ENCODE measurements around the gene CALML5. TPM values are rescaled to one million over a fixed set of nuclear protein-coding genes. Genes with fewer than 3 reads are reported as not detected.

Gene CALML5
- total RNA-seq, 1 donor from 2014 or later = not detected

- intact Hi-C loops (cut with micrococcal nuclease) = no loop called here
- no peak for DNase-seq
- no peaks in the 10 kb centered on the region for H3K27me3 ChIP-seq (ENCODE audit: low read depth)
- no peak overlapping the region for H3K27ac ChIP-seq (replicated peaks)
- no peaks in the 10 kb centered on the region for H3K36me3 ChIP-seq
- peaks cover 34% of the 10 kb centered on the region for H3K9me3 ChIP-seq (replicated peaks)
- H3K4me3 ChIP-seq = no peak overlapping the region
- TF ChIP-seq CTCF (IDR thresholded peaks at IDR 0.05; ENCODE audit: borderline replicate concordance) = no peak
- H3K4me1 ChIP-seq = peaks cover 5% of the 10 kb centered on the region
Observed at GRCh38 chr10:5540891-5541290, 41.5 kb upstream of the CALML5 start.

GRCh38 chr10:5540080-5540479 lies 40.7 kb upstream of the CALML5 start:
- Histone ChIP-seq H3K4me3 (no peak overlapping the region), H3K4me1 (no peaks in the 10 kb centered on the region), H3K36me3 (no peaks in the 10 kb centered on the region), H3K27me3 (ENCODE audit: low read depth) (no peaks in the 10 kb centered on the region), H3K9me3 (replicated peaks) (peaks cover 34% of the 10 kb centered on the region), H3K27ac (replicated peaks) (no peak overlapping the region)
- DNase-seq = no peak
- TF ChIP-seq CTCF (IDR thresholded peaks at IDR 0.05; ENCODE audit: borderline replicate concordance) = no peak
- intact Hi-C loops (cut with micrococcal nuclease) = no loop called here

- Histone ChIP-seq H3K9me3 (replicated peaks) (peaks cover 30% of the 10 kb centered on the region), H3K4me1 (peaks cover 10% of the 10 kb centered on the region), H3K27ac (replicated peaks) (no peak overlapping the region), H3K27me3 (ENCODE audit: low read depth) (no peaks in the 10 kb centered on the region), H3K36me3 (no peaks in the 10 kb centered on the region), H3K4me3 (no peak overlapping the region)
- DNase-seq = no peak
- intact Hi-C loops (cut with micrococcal nuclease) = no loop called here
- TF ChIP-seq CTCF (IDR thresholded peaks at IDR 0.05; ENCODE audit: borderline replicate concordance) = no peak
Observed at GRCh38 chr10:5538892-5539651, 39.7 kb upstream of the CALML5 start.

- TF ChIP-seq CTCF (IDR thresholded peaks at IDR 0.05; ENCODE audit: borderline replicate concordance) = no peak
- Histone ChIP-seq H3K36me3 (no peaks in the 10 kb centered on the region), H3K4me1 (peaks cover 11% of the 10 kb centered on the region), H3K9me3 (replicated peaks) (peaks cover 24% of the 10 kb centered on the region), H3K27ac (replicated peaks) (no peak overlapping the region), H3K27me3 (ENCODE audit: low read depth) (no peaks in the 10 kb centered on the region), H3K4me3 (no peak overlapping the region)
- DNase-seq = no peak
- intact Hi-C loops (cut with micrococcal nuclease) = no loop called here
Observed at GRCh38 chr10:5538446-5538845, 39.1 kb upstream of the CALML5 start.

GRCh38 chr10:5537684-5538083 lies 38.3 kb upstream of the CALML5 start:
- peaks cover 11% of the 10 kb centered on the region for H3K4me1 ChIP-seq
- DNase-seq = no peak
- peaks cover 17% of the 10 kb centered on the region for H3K9me3 ChIP-seq (replicated peaks)
- no peaks in the 10 kb centered on the region for H3K27me3 ChIP-seq (ENCODE audit: low read depth)
- H3K27ac ChIP-seq (replicated peaks) = no peak overlapping the region
- no peak for TF ChIP-seq CTCF (IDR thresholded peaks at IDR 0.05; ENCODE audit: borderline replicate concordance)
- H3K36me3 ChIP-seq = no peaks in the 10 kb centered on the region
- H3K4me3 ChIP-seq = no peak overlapping the region
- intact Hi-C loops (cut with micrococcal nuclease) = no loop called here

Data from left ventricle myocardium inferior (tissue), 1 donor.